Measurements from ENCODE around the gene SLC41A3. TPM values are rescaled to one million over a fixed set of nuclear protein-coding genes. Genes with fewer than 3 reads are reported as not detected.

Gene SLC41A3
- total and polyA plus RNA-seq, 2 of the 8 experiments (the other 6 are each of a cell fraction or from before 2014, with no cell fraction given) = 30.2 to 56.4 TPM

- TF ChIP-seq, protein P1, sequence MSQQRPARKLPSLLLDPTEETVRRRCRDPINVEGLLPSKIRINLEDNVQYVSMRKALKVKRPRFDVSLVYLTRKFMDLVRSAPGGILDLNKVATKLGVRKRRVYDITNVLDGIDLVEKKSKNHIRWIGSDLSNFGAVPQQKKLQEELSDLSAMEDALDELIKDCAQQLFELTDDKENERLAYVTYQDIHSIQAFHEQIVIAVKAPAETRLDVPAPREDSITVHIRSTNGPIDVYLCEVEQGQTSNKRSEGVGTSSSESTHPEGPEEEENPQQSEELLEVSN (IDR thresholded peaks at IDR 0.05) = no peak
- no peak for TF ChIP-seq RBBP5 (IDR thresholded peaks at IDR 0.05; ENCODE audit: borderline replicate concordance, low read depth, low read length)
Measured at GRCh38 chr3:126061301-126062032, 22.5 kb downstream of the SLC41A3 start (continued).
